ENCODE measurements around the gene CREBBP.

Gene CREBBP

DNA sequence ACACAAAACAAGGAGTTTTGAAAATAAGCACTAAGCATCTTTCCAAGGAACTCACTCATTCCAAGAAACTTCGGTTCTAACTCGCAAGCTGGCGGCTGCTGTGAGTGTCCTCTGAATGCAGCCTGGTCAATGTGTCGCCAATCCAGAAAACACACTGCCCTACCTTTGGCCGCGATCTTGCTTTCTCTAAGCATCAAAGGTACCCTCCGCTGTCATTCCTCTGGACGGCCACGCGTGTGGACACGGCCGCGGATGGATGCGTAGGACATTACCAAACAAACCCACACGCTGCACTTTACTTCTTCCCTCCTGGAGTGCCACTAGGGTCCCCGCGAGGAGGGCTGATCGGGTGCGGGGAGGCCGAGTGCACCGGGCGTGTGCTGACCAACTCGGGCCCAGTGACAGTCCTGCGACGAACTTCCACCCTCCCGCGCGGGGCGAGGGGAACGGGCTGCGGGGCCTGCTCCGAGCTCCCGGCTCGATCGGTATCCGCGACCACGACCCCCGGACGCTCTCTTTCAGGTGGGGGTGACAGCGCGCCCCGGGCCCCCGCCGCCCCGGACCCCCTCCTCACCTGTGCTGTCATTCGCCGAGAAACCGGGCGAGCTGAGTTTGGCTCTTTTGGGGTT is 1.1 kb downstream of the CREBBP start:
- Histone ChIP-seq H3K9me3 (ENCODE audit: control insufficient read depth in 1 of 2, low read length in 2 of 2) (no peaks in the 10 kb centered on the region), H3K4me3 (ENCODE audit: low read depth in 1 of 2, low read length in 2 of 2) (peak overlapping the region; percentile 80 to 81), H3K27ac (ENCODE audit: low read length) (no peak overlapping the region), H3K4me1 (ENCODE audit: control insufficient read depth in 1 of 2, insufficient read depth in 2 of 2, low read length in 2 of 2) (peaks cover 17 to 32% of the 10 kb centered on the region in 2 donors), H3K27me3 (ENCODE audit: low read depth, low read length) (no peaks in the 10 kb centered on the region), H3K36me3 (ENCODE audit: control insufficient read depth in 1 of 2, insufficient read depth in 2 of 2, low read length in 2 of 2) (no peaks in the 10 kb centered on the region)

GRCh38 chr16:3878610-3879009 is 1.9 kb downstream of the CREBBP start:
- Histone ChIP-seq H3K27me3 (ENCODE audit: low read depth, low read length) (no peaks in the 10 kb centered on the region), H3K4me3 (ENCODE audit: low read depth in 1 of 2, low read length in 2 of 2) (peak overlapping the region; percentile 80 to 81), H3K9me3 (ENCODE audit: control insufficient read depth in 1 of 2, low read length in 2 of 2) (no peaks in the 10 kb centered on the region), H3K36me3 (ENCODE audit: control insufficient read depth in 1 of 2, insufficient read depth in 2 of 2, low read length in 2 of 2) (no peaks in the 10 kb centered on the region), H3K4me1 (ENCODE audit: control insufficient read depth in 1 of 2, insufficient read depth in 2 of 2, low read length in 2 of 2) (peaks cover 25 to 39% of the 10 kb centered on the region in 2 donors), H3K27ac (ENCODE audit: low read length) (no peak overlapping the region)

- Histone ChIP-seq H3K9me3 (ENCODE audit: control insufficient read depth in 1 of 2, low read length in 2 of 2) (no peaks in the 10 kb centered on the region), H3K27ac (ENCODE audit: low read length) (no peak overlapping the region), H3K4me3 (ENCODE audit: low read depth in 1 of 2, low read length in 2 of 2) (peak overlapping the region in 1 of 2 donors; percentile 9), H3K27me3 (ENCODE audit: low read depth, low read length) (no peaks in the 10 kb centered on the region), H3K36me3 (ENCODE audit: control insufficient read depth in 1 of 2, insufficient read depth in 2 of 2, low read length in 2 of 2) (no peaks in the 10 kb centered on the region), H3K4me1 (ENCODE audit: control insufficient read depth in 1 of 2, insufficient read depth in 2 of 2, low read length in 2 of 2) (peaks cover 36 to 59% of the 10 kb centered on the region in 2 donors)
These were observed 3.8 kb downstream of the CREBBP start for GRCh38 chr16:3876695-3877094.

DNA sequence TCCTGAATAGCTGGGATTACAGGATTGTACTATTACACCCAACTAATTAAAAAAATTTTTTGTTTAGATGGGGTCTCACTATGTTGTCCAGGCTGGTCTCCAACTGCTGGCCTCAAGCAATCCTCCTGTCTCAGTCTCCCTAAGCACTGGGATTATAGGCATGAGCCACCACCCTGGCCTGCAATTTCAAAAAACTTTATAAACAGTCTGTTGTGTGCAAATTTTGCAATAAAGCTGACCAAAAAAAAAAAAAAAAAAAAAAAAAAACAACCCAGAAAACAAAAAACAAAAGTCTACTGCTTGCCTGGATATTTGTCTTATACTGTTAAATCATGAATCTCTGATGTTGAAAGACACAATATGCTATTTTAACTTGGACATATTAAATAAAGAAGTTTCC is 4.4 kb downstream of the CREBBP start:
- no peaks in the 10 kb centered on the region for H3K9me3 ChIP-seq (ENCODE audit: control insufficient read depth in 1 of 2, low read length in 2 of 2)
- H3K27me3 ChIP-seq (ENCODE audit: low read depth, low read length): no peaks in the 10 kb centered on the region
- H3K27ac ChIP-seq (ENCODE audit: low read length): no peak overlapping the region
- H3K36me3 ChIP-seq (ENCODE audit: control insufficient read depth in 1 of 2, insufficient read depth in 2 of 2, low read length in 2 of 2): no peaks in the 10 kb centered on the region
- peak overlapping the region in 1 of 2 donors; percentile 9 for H3K4me3 ChIP-seq (ENCODE audit: low read depth in 1 of 2, low read length in 2 of 2)
- peaks cover 36 to 64% of the 10 kb centered on the region in 2 donors for H3K4me1 ChIP-seq (ENCODE audit: control insufficient read depth in 1 of 2, insufficient read depth in 2 of 2, low read length in 2 of 2)

DNA sequence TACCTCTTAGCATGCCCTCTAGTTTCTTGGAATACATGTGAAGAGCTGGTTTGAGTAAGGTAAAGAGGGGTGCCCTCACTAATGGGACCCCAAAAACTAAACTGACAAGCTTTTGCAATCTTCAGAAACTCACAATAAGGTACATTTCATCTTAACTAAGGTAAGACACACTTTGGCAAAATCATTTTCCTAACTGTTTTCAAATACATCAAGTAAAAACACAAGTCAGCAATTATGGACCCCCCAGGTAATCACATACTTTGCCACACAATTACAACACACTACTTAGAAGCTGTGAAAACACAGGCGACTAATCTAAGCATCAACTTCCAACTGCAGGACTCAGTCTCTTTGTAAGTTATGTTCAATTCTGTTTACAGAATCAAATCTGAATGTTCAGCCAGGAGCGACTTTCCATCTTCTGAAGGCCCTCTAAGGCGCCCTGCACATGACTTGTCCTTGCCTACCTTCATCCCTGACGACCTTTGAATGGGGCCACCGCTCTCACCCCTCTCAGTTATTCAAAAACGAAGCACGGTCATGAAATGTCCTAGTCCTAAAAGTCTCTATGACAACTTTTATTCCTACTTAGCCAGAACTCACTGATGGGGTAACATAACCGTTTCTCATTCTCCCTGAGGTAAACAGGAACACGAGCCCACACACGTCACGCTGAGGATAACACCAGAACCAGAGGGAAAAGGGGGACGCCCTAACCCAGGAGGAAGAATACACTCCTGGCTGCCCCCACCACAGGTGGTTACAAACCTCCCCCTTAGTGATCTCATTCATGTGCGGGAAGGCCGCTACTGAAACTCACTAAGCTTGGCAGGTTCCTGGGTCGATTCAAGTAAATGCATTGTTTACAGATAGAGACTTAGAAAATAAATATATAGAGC is 5.5 kb downstream of the CREBBP start:
- no peak overlapping the region for H3K4me3 ChIP-seq (ENCODE audit: low read depth in 1 of 2, low read length in 2 of 2)
- no peak overlapping the region for H3K27ac ChIP-seq (ENCODE audit: low read length)
- H3K27me3 ChIP-seq (ENCODE audit: low read depth, low read length): no peaks in the 10 kb centered on the region
- H3K9me3 ChIP-seq (ENCODE audit: control insufficient read depth in 1 of 2, low read length in 2 of 2): no peaks in the 10 kb centered on the region
- no peaks in the 10 kb centered on the region for H3K36me3 ChIP-seq (ENCODE audit: control insufficient read depth in 1 of 2, insufficient read depth in 2 of 2, low read length in 2 of 2)
- H3K4me1 ChIP-seq (ENCODE audit: control insufficient read depth in 1 of 2, insufficient read depth in 2 of 2, low read length in 2 of 2): peaks cover 36 to 75% of the 10 kb centered on the region in 2 donors

- peaks cover 36 to 81% of the 10 kb centered on the region in 2 donors for H3K4me1 ChIP-seq (ENCODE audit: control insufficient read depth in 1 of 2, insufficient read depth in 2 of 2, low read length in 2 of 2)
These were observed 6.3 kb downstream of the CREBBP start for GRCh38 chr16:3874242-3874641.

DNA sequence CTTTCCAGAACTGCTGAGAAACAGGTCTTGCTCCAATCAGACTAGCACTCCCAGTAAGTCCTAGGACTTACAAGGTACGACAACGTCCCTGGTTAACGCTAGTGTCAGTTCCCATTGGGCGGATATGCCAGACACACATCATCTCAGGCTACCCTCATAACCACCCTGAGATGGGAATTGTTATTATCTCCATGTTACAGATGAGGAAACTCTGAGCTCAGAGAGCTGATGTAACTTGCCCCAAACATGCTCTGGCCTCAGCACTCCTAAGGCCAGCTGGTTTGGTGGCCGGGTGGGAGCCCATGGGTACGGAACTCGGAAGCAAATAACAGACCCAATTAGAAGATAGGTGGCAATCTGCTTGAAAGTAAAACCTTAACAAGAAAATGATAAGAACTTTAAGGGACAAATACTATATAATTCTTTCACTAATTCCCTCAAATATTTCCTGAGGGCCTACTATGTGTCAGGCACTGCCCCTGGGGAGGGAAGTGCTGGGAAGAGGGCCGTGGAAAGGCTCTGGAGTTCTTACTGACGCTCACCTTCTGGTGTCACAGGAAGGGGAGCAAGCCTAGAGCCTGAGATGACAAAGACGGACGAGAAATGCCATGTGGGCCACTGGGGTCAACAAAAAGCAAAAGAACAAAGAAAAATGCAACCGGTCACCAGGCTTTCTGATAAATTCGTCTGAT is 6.9 kb downstream of the CREBBP start:
- Histone ChIP-seq H3K27ac (ENCODE audit: low read length) (no peak overlapping the region), H3K27me3 (ENCODE audit: low read depth, low read length) (no peaks in the 10 kb centered on the region), H3K4me3 (ENCODE audit: low read depth in 1 of 2, low read length in 2 of 2) (no peak overlapping the region), H3K9me3 (ENCODE audit: control insufficient read depth in 1 of 2, low read length in 2 of 2) (no peaks in the 10 kb centered on the region), H3K4me1 (ENCODE audit: control insufficient read depth in 1 of 2, insufficient read depth in 2 of 2, low read length in 2 of 2) (peaks cover 36 to 87% of the 10 kb centered on the region in 2 donors), H3K36me3 (ENCODE audit: control insufficient read depth in 1 of 2, insufficient read depth in 2 of 2, low read length in 2 of 2) (no peaks in the 10 kb centered on the region)

More at GRCh38 chr16:3874242-3874641, 6.3 kb downstream of the CREBBP start:
- Histone ChIP-seq H3K27ac (ENCODE audit: low read length) (no peak overlapping the region), H3K36me3 (ENCODE audit: control insufficient read depth in 1 of 2, insufficient read depth in 2 of 2, low read length in 2 of 2) (no peaks in the 10 kb centered on the region), H3K4me3 (ENCODE audit: low read depth in 1 of 2, low read length in 2 of 2) (no peak overlapping the region), H3K27me3 (ENCODE audit: low read depth, low read length) (no peaks in the 10 kb centered on the region), H3K9me3 (ENCODE audit: control insufficient read depth in 1 of 2, low read length in 2 of 2) (no peaks in the 10 kb centered on the region)

- peak overlapping the region; percentile 40 for H3K27ac ChIP-seq (ENCODE audit: low read length)
- peaks cover 29 to 88% of the 10 kb centered on the region in 2 donors for H3K4me1 ChIP-seq (ENCODE audit: control insufficient read depth in 1 of 2, insufficient read depth in 2 of 2, low read length in 2 of 2)
These were observed 8.2 kb downstream of the CREBBP start for GRCh38 chr16:3872216-3872895.

GRCh38 chr16:3868967-3869366 is 11.5 kb downstream of the CREBBP start:
- Histone ChIP-seq H3K27ac (ENCODE audit: low read length) (no peak overlapping the region), H3K4me1 (ENCODE audit: control insufficient read depth in 1 of 2, insufficient read depth in 2 of 2, low read length in 2 of 2) (peaks cover 21 to 83% of the 10 kb centered on the region in 2 donors), H3K4me3 (ENCODE audit: low read depth in 1 of 2, low read length in 2 of 2) (no peak overlapping the region)

More at GRCh38 chr16:3872216-3872895, 8.2 kb downstream of the CREBBP start:
- H3K36me3 ChIP-seq (ENCODE audit: control insufficient read depth in 1 of 2, insufficient read depth in 2 of 2, low read length in 2 of 2): no peaks in the 10 kb centered on the region
- no peaks in the 10 kb centered on the region for H3K27me3 ChIP-seq (ENCODE audit: low read depth, low read length)
- no peaks in the 10 kb centered on the region for H3K9me3 ChIP-seq (ENCODE audit: control insufficient read depth in 1 of 2, low read length in 2 of 2)
- H3K4me3 ChIP-seq (ENCODE audit: low read depth in 1 of 2, low read length in 2 of 2): no peak overlapping the region

GRCh38 chr16:3868556-3868955 is 12.0 kb downstream of the CREBBP start:
- no peaks in the 10 kb centered on the region for H3K9me3 ChIP-seq (ENCODE audit: control insufficient read depth in 1 of 2, low read length in 2 of 2)
- H3K27me3 ChIP-seq (ENCODE audit: low read depth, low read length): no peaks in the 10 kb centered on the region
- H3K4me1 ChIP-seq (ENCODE audit: control insufficient read depth in 1 of 2, insufficient read depth in 2 of 2, low read length in 2 of 2): peaks cover 20 to 83% of the 10 kb centered on the region in 2 donors
- H3K4me3 ChIP-seq (ENCODE audit: low read depth in 1 of 2, low read length in 2 of 2): no peak overlapping the region
- no peaks in the 10 kb centered on the region for H3K36me3 ChIP-seq (ENCODE audit: control insufficient read depth in 1 of 2, insufficient read depth in 2 of 2, low read length in 2 of 2)
- no peak overlapping the region for H3K27ac ChIP-seq (ENCODE audit: low read length)

More at GRCh38 chr16:3868967-3869366, 11.5 kb downstream of the CREBBP start:
- Histone ChIP-seq H3K27me3 (ENCODE audit: low read depth, low read length) (no peaks in the 10 kb centered on the region), H3K9me3 (ENCODE audit: control insufficient read depth in 1 of 2, low read length in 2 of 2) (no peaks in the 10 kb centered on the region), H3K36me3 (ENCODE audit: control insufficient read depth in 1 of 2, insufficient read depth in 2 of 2, low read length in 2 of 2) (no peaks in the 10 kb centered on the region)
